Right cardiac atrium (tissue), 5 donors: Measurements from ENCODE around the gene MGAT1. TPM values are rescaled to one million over a fixed set of nuclear protein-coding genes. Genes with fewer than 3 reads are reported as not detected.
"Not testable (repeated sequence)": the region's sequence is repeated elsewhere in the genome, so short reads cannot be mapped to it uniquely, and the experiment has no call there.

Experiments used
- ATAC-seq, 2 donors: fragments of 200-7000 bp; cut with Tn5 transposase; one replicate each; pipeline versions ENCODE4 v1.8.0 to v1.9.1; 2020; ENCODE audit warnings: moderate library complexity in 2 of 2, mild to moderate bottlenecking in 1 of 2
- DNase-seq, 3 donors: peaks; one replicate each; pipeline ENCODE4 v3.0.0-alpha.2; 2020
- H3K27ac ChIP-seq: one replicate; pipeline ENCODE4 v1.5.1; 2013; ENCODE audit warnings: mild to moderate bottlenecking, low read length, control low read depth, moderate library complexity
- H3K27me3 ChIP-seq: one replicate; pipeline ENCODE4 v1.6.1; 2013; ENCODE audit not compliant: control insufficient read depth, insufficient read depth
- H3K4me1 ChIP-seq: one replicate; pipeline ENCODE4 v1.6.1; 2013; ENCODE audit warnings: low read length; ENCODE audit not compliant: control insufficient read depth, insufficient read depth
- H3K4me3 ChIP-seq: one replicate; pipeline ENCODE4 v1.5.1; 2013; ENCODE audit warnings: low read length, control low read depth
- H3K9me3 ChIP-seq: one replicate; pipeline ENCODE4 v1.6.1; 2013; ENCODE audit warnings: low read length; ENCODE audit not compliant: control insufficient read depth
- WGBS: extraction: QIAGEN DNeasy Blood & Tissue Kit; methylation state at CpG from one replicate; pipeline ENCODE4 v1.1.7; 2013; 5-methylcytosine and 5-hydroxymethylcytosine counted together
- intact Hi-C, 4 donors: fragments of 100-400 bp; cut with DNase I; formaldehyde crosslinking; loops; one replicate each; pipeline versions ENCODE4 v1.11.0 to v1.14.0; 2022 to 2023
- polyA plus RNA-seq: library from polyadenylated mRNA; stranded (reverse); fragments of 200-250 nt; gene quantifications from one replicate; pipeline ENCODE4 v1.2.3, GENCODE V29; 2013
- total RNA-seq, 4 donors: library from RNA; stranded (reverse); fragmentation: NEBNext Ultra II Directional; extraction: Animal tissue kit (Norgen Biotek cat#: 25700); gene quantifications; one replicate each; pipeline ENCODE4 v1.2.1, GENCODE V29; 2021
- donor health status: healthy with polysubstance abuse.
- donor health status: DM: no; HTN: yes; CAD: no.
- donor health status: DM: no; HTN: no; CAD: no.
- donor health status: DM: no; HTN: yes; CAD: no; lungs with severe emphysema.
- donor health status: DM: yes; HTN: yes; CAD: no.

Gene MGAT1
- total and polyA plus RNA-seq, 5 donors, result 74.3 to 119 (median 87.6) TPM

- no peaks in the 10 kb centered on the region for H3K4me1 ChIP-seq
- 64% methylated on average over 5 of the region's 5 CpGs for WGBS
- no peaks in the 10 kb centered on the region for H3K9me3 ChIP-seq
- no peaks in the 10 kb centered on the region for H3K27me3 ChIP-seq
- H3K4me3 ChIP-seq, result no peak overlapping the region
- intact Hi-C loops, result no loop called here
- ATAC-seq, result no peak
- no peak for DNase-seq
- H3K27ac ChIP-seq, result no peak overlapping the region
Measured at GRCh38 chr5:180744253-180744652, 58.4 kb downstream of the MGAT1 start.

- no peaks in the 10 kb centered on the region for H3K9me3 ChIP-seq
- ATAC-seq, result no peak
- DNase-seq, result no peak
- no peak overlapping the region for H3K4me3 ChIP-seq
- 60% methylated on average over 6 of the region's 6 CpGs for WGBS
- no peaks in the 10 kb centered on the region for H3K27me3 ChIP-seq
- H3K27ac ChIP-seq, result no peak overlapping the region
- intact Hi-C loops, result no loop called here
- H3K4me1 ChIP-seq, result no peaks in the 10 kb centered on the region
Measured at GRCh38 chr5:180742727-180743126, 59.9 kb downstream of the MGAT1 start.

DNA sequence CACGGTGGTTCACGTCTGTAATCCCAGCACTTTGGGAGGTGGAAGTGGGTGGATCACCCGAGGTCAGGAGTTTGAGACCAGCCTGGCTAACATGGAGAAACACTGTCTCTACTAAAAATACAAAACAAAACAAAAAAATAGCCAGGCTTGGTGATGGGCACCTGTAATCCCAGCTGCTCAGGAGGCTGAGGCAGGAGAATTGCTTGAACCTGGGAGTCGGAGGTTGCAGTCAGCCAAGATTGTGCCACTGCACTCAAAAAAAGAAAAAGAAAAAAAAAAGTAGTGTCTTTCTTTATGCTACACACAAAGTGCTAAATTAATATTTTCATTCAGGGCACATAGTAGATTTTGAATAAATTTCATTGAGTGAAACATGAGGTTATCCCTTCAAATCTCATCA lies 61.7 kb downstream of the MGAT1 start:
- 82% methylated on average over 4 of the region's 4 CpGs for WGBS
- ATAC-seq, H3K27me3 ChIP-seq, H3K4me3 ChIP-seq, H3K4me1 ChIP-seq, H3K9me3 ChIP-seq, H3K27ac ChIP-seq, DNase-seq, intact Hi-C loops: not testable (repeated sequence)

DNA sequence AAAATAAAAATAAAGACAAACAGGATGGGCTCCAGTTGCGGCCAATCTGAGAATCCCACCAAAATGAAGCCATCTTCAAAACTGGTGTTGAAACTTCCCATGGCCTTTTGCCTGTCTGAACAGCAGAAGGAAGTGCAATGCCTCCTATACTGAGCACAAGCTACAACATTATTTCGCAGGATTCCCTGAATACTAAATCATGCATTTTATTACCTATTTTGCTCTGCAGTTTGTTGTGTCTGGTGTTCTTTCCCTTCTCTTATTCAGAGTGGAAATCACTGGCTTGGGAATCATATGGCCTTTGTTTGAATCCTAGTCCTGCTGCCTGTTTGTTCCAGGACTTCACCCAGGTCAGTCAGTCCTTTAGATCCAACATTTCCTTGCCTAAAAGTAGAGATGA lies 62.6 kb downstream of the MGAT1 start, which contains the start of gene OR2Y1:
Gene OR2Y1 (minus strand): TSS at position 101 of the 400 bp plus-strand sequence. CDS start 0 bp downstream, at position 101.
- intact Hi-C loops, result no loop called here
- DNase-seq (no peak), ATAC-seq (no peak)
- Histone ChIP-seq H3K27ac (no peak within 1 kb of the TSS), H3K4me3 (no peak within 1 kb of the TSS), H3K27me3 (no peaks in the 10 kb centered on the region), H3K4me1 (no peaks in the 10 kb centered on the region), H3K9me3 (no peaks in the 10 kb centered on the region)
- 91% methylated on average over 2 of the region's 2 CpGs for WGBS

- H3K9me3 ChIP-seq, result no peaks in the 10 kb centered on the region
- H3K27ac ChIP-seq, result no peak overlapping the region
- DNase-seq (no peak), ATAC-seq (no peak)
- H3K27me3 ChIP-seq, result no peaks in the 10 kb centered on the region
- H3K4me1 ChIP-seq, result no peaks in the 10 kb centered on the region
- 89% methylated on average over 10 of the region's 10 CpGs for WGBS
- no peak overlapping the region for H3K4me3 ChIP-seq
- intact Hi-C loops, result no loop called here
Measured at GRCh38 chr5:180739271-180739670, 63.3 kb downstream of the MGAT1 start.

- no peaks in the 10 kb centered on the region for H3K4me1 ChIP-seq
- no peaks in the 10 kb centered on the region for H3K9me3 ChIP-seq
- ATAC-seq, result no peak
- 72% methylated on average over 2 of the region's 2 CpGs for WGBS
- no peak overlapping the region for H3K4me3 ChIP-seq
- DNase-seq, result no peak
- no peaks in the 10 kb centered on the region for H3K27me3 ChIP-seq
- intact Hi-C loops, result no loop called here
- H3K27ac ChIP-seq, result no peak overlapping the region
Measured at GRCh38 chr5:180736536-180736935, 66.1 kb downstream of the MGAT1 start.

Other genes starting within 250 kb of the MGAT1 start
- not detected for gene SCGB3A1, start 211.3 kb downstream of the MGAT1 start, total RNA-seq
- not detected for gene SCGB3A1, start 211.3 kb downstream of the MGAT1 start, polyA plus RNA-seq
- gene FLT4, start 153.2 kb downstream of the MGAT1 start, total RNA-seq, result 1 to 10 TPM; 2.0 to 3.3 (median 3.3) TPM
- 4.8 TPM for gene FLT4, start 153.2 kb downstream of the MGAT1 start, polyA plus RNA-seq
- gene OR2Y1, start 62.7 kb downstream of the MGAT1 start, total RNA-seq, result not detected
- gene OR2Y1, start 62.7 kb downstream of the MGAT1 start, polyA plus RNA-seq, result not detected
- 10 to 100 TPM; 19.7 to 22.8 (median 20.6) TPM for gene ZFP62, start 58.5 kb upstream of the MGAT1 start, total RNA-seq
- 12.0 TPM for gene ZFP62, start 58.5 kb upstream of the MGAT1 start, polyA plus RNA-seq
- gene BTNL8, start 96.4 kb upstream of the MGAT1 start, total RNA-seq, result under 1 TPM in 2 of 4 donors, not detected in 2; 0.24 to 0.31 TPM
- gene BTNL8, start 96.4 kb upstream of the MGAT1 start, polyA plus RNA-seq, result 0.16 TPM
- under 1 TPM in 1 of 4 donors, not detected in 3; 0.11 TPM for gene BTNL3, start 186.0 kb upstream of the MGAT1 start, total RNA-seq
- 0.11 TPM for gene BTNL3, start 186.0 kb upstream of the MGAT1 start, polyA plus RNA-seq
- gene BTNL9, start 237.5 kb upstream of the MGAT1 start, total RNA-seq, result 10 to 100 TPM in 3 of 4 donors, 1 to 10 TPM in 1; 8.0 to 44.4 (median 26.8) TPM
- 57.8 TPM for gene BTNL9, start 237.5 kb upstream of the MGAT1 start, polyA plus RNA-seq